Thyroid gland (tissue), 4 donors: ENCODE results near the gene PIP.

Experiments used
- POLR2A ChIP-seq, 2 donors: fragments of 450-650 bp; IDR thresholded peaks; one replicate each; pipeline ENCODE4 v1.6.1; 2017; ENCODE audit warnings: antibody characterized with exemption in 2 of 2, mild to moderate bottlenecking in 2 of 2, moderate library complexity in 1 of 2
- TF ChIP-seq, protein P1 (sequence below), 6 experiments: fragments of 200-600 bp in 3 of 6; fragments of 450-650 bp in 3 of 6; sonication (generic) in 3 of 6; IDR thresholded peaks; one replicate each; pipeline ENCODE4 v1.5.1; 2016 to 2019; ENCODE audit warnings: antibody characterized with exemption in 6 of 6, mild to moderate bottlenecking in 2 of 6, inconsistent platforms in 1 of 6, moderate library complexity in 1 of 6

DNA sequence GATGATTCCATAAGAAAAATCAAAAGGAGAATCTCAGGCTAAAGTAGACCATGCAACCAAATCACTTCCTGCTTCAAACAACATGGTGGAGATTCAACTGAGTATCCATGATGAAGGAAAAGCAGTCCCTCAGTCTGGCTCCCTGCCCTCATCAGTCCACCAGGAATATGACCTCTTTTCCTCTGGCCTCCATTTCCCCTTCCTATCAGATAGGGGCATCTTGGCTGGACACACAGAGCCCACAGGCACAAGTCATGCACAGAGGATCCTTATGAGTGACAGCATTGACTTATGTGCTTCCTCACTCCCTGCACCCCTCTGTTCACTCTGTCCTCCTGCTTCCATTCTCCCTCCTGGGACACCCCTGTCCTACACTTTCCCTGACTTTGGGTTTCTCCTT is 16.8 kb downstream of the PIP start:
- TF ChIP-seq, protein P1, sequence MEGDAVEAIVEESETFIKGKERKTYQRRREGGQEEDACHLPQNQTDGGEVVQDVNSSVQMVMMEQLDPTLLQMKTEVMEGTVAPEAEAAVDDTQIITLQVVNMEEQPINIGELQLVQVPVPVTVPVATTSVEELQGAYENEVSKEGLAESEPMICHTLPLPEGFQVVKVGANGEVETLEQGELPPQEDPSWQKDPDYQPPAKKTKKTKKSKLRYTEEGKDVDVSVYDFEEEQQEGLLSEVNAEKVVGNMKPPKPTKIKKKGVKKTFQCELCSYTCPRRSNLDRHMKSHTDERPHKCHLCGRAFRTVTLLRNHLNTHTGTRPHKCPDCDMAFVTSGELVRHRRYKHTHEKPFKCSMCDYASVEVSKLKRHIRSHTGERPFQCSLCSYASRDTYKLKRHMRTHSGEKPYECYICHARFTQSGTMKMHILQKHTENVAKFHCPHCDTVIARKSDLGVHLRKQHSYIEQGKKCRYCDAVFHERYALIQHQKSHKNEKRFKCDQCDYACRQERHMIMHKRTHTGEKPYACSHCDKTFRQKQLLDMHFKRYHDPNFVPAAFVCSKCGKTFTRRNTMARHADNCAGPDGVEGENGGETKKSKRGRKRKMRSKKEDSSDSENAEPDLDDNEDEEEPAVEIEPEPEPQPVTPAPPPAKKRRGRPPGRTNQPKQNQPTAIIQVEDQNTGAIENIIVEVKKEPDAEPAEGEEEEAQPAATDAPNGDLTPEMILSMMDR (IDR thresholded peaks at IDR 0.05) = no peak
- no peak for TF ChIP-seq POLR2A (IDR thresholded peaks at IDR 0.05)
